HG02938 (cell line): Measurements from ENCODE around the gene DCAF6.
"Not testable (repeated sequence)": the region's sequence is repeated elsewhere in the genome, so short reads cannot be mapped to it uniquely, and the experiment has no call there.

ENCODE experiments used
- ATAC-seq: cut with Tn5 transposase; IDR thresholded peaks from one replicate; pipeline ENCODE4 v1.9.1; 2021; ENCODE audit warnings: mild to moderate bottlenecking, moderate library complexity; ENCODE audit not compliant: unreplicated experiment

Gene DCAF6

DNA sequence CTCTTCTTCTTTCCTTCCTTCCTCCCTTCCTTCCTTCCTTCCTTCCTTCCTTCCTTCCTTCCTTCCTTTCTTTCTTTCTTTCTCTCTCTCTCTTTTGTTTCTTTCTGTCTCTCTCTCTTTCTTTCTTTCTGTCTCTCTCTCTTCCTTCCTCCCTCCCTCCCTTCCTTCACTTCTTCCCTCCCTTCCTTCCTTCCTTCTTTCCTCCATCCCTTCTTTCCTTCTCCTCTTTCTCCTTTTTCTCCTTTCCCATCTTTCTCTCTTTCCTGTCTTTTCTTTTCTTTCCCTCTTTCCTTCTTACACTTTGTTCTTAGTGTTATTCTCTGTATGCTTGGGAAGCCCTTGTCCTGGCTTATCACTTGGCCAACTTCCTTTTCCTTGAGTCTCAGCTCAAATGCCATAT lies 72.8 kb downstream of the DCAF6 start:
- ATAC-seq, result no peak

DNA sequence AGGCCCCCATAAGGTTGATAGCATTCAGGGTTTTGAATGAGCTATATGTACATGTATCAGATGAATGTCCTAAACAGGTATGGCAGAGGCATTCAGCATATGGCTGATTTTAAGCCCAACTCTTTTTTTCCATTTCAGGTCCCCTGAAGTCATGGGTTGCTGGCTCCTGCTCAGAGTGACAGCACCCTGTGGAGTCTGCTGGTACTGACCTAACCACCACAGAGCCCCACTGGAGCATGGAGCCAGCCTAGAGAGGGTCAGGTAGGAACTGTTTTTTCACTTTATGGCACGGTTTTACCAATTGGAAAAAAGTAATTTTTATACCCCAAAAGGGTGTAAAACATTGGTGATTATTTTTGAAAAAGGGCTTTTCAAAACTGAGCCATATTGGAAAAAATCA lies 82.9 kb downstream of the DCAF6 start:
- ATAC-seq, result no peak

DNA sequence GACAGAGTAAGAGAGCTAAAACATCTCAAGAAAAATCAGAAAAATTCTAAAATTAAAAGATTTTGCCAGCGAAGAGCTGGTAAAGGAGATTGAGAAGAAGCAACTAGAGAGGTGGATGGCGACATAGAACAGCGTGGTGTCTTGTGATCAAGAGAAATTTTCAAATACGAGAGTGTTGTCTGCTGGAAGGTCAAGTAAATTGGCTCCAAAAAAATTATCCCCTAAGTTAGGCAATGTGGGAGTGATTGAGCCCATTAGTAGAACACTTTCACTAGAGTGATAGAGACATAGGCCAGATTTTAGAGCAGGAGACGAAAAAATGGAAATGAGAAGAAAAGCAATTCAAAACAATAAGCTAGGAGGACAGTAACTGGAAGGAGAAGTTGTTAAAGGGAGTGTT lies 94.7 kb downstream of the DCAF6 start:
- no peak for ATAC-seq

DNA sequence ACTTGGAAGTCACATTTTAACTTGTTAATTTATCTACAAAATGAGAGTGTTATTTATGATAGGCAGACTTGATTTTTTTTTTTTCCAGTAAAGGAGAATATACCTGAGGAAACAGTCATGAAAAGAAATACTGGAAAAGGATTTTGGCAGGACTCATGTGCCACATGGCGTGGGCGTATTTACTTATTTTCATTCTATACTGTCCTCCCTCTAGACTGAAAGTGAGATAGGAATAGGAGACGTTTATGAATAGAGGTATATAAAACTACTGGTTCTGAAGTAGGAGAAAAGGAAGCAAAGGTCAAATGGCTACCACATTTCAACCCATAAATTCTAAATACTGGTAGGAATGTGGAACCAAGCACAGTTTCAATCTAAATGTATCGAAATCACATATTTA lies 95.1 kb downstream of the DCAF6 start:
- no peak for ATAC-seq

DNA sequence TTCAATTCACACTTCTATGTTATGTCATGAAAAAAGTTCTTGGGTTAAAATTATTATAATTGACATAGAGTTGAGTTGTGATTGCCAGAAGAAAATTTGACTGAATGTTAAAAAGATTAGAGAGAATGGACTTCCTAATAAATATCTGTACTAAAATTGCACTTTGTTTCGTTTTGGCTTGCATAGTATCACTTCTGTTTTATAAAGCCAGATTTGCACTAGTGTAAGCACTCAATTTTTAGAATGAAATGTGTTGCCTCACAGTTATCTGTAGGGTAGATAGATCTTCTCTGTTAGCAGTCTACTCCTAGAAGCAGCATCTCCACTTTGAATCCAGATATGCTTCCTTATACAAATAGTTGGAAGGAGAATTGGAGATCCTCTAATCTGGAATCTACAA lies 95.5 kb downstream of the DCAF6 start:
- no peak for ATAC-seq

DNA sequence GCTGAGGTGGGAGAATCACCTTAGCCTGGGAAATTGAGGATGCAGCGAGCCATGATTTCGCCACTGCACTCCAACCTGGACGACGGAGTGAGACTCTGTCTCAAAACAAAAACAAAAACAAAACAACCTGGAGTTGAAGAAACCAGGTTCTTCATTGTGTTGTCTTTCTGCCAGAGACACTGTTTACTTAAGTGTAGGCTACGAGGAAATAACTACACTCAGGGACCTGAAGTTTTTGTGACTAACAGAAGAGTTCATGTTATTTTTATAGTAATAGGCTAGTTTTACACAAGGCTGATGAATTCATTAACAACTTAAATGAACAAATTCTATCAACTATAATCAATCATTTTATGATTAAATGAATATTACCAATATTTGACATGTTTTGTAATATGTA lies 98.9 kb downstream of the DCAF6 start:
- no peak for ATAC-seq

DNA sequence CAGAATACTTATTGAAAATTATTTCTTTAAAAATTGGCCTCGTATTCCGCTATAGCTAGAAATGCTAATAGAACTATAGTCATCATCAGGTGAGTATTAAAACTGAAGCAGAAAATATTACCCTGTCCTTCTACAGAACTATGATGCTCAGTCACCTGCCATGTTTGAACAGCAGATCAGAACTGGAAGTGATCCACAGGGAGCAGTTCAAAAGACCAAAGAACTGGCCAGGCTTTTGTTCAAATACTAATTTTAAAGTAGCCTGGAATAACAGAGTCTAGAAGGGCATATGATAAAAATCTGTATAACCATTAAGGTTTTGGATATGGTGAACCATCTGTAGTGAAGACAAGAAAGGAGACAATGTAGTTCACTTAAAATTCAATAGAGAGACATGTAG lies 105.9 kb downstream of the DCAF6 start:
- no peak for ATAC-seq

DNA sequence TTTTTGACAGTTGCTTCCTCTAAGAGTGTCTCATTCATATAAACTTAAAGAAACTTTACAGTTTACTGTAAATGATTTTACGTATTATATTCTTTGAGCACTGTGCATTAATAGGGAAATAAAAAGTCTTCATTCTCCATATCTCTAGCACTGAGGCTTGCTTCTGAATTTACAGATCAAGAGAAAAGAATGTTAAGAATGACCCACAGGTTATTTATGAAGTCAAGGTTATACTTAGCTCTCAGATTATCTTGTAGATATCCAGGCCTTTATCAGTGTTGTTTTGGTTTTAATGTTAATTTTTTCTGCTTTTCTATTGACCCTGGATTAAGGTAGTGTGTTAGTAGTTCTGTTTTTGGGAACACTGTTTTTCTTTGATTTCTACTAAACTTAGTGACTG lies 108.8 kb downstream of the DCAF6 start:
- ATAC-seq, result no peak

DNA sequence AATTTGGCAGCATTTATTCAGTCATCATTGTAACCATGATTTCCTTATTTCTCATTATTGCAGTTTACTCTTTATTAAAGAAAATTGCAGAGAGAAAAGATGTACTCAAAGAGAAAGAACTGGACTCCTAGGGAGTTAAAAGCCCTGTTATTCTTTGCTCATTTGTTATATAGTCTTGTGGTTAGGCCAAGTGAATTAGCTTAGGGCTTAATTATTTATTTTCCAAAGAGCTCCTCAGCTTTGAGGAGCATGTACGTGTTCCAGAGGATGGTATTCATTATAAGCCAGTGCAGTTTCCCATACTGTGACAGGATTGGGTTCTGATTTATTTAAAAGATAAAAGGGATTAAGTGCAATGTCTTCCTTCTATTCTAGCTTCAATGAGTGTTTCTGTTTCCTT lies 113.8 kb downstream of the DCAF6 start:
- no peak for ATAC-seq

DNA sequence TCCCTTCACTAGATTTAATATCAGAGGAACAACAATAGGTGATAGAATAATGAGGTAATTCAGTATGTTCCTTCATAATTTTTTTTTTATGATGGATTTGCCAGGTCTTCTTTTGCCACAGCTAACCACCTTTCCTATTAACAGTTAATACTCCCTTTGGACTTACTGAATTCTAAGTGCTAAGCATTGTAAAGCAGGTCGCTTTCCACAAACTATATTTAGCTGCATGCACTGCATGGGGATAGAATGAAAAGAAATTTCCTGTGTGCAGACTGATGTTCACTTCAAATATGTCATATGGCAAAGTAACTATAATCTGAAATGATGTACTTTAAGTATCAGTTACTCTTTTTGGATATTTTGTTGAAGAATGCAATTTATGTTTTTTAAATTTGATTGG lies 114.4 kb downstream of the DCAF6 start:
- ATAC-seq, result no peak

DNA sequence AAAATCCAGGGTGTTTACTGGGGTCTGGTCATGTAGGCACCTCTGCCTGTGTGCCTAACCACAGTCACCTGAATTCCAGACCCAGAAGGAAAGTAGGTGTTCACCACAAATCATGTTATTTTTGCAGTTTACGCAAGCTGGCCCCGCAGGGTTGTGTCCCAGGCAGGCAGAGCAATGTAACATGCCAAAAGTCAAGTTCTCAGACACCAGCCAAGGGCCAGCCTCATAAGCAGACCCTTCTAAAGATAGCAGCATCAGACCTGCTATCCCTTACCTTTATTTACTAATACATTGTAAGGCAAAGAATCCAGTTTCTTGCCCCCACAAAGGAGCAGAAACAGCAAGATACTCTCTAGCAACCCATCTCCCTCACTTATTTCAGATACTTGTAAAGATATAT lies 117.2 kb downstream of the DCAF6 start:
- ATAC-seq, result no peak

DNA sequence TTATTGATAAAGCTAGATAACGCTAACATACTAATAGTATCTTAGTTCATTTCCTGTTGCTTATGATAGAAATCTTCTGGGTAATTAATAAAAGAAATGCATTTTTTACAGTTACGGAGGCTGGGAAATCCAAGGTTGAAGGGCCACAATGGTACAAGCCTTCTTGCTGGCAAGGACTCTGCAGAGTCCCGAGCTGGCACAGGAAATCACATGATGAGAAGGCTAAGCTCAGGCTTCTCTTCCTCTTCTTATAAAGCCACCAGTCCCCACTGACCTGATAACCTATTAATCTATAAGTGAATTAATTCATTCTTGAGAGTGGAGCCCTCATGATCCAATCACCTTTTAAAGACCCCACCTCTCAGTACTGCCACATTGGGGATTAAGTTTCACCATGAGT lies 117.6 kb downstream of the DCAF6 start:
- no peak for ATAC-seq

DNA sequence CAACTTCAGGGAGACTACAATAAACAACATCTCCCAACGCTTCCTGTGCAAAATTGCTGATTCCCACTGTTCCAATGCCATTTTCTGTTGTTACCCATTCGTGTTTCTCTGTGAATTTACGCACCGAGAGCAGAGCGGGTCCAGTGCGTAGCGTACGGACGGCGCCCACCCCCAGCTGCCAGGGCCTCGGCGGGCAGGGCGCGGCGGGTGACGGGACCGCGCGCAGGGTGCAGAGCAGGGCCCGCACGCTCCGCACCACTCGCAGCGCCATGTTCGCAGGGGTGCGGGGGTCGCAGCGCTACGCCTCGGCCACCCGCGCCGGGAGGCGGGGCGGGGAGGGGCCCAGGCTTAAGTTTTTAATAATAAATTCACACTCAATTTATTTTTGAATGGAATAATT lies 119.7 kb downstream of the DCAF6 start:
- ATAC-seq, result not testable (repeated sequence)

DNA sequence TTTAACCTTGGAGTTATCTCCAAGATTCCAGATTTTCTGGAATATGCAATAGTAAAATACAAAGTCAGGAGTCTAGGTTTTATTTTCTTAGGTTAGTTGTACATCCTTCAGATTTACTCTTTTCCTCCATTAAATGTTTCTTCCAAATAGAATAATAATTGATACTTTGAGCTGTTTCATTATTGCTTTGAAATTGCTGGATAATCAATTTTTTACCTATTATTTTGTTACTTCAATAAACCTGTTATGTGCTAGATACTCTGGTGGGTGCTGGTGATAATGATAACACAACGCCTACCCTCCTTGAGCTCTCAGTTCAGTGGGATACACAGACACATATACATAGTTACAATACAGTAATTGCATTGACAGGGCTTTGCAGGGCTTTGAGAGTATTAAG lies 120.9 kb downstream of the DCAF6 start:
- no peak for ATAC-seq

DNA sequence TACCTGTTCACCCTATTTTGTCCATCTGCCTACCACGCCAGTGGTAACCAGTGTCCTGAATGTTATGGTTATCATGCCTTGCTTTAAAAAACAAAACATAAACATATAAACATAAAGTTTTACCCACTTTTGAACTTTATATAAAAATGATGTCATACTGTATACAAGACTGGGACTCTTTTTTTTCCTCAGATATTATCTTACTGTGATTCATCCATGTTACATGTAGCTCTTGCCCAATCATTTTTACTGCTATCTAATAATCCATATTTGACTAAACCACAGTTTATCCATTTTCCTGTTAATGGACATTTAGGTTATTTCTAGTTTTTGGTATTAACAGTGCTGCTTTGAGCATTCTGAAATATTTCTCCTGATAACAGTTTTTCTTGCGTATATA lies 121.4 kb downstream of the DCAF6 start:
- ATAC-seq, result no peak

DNA sequence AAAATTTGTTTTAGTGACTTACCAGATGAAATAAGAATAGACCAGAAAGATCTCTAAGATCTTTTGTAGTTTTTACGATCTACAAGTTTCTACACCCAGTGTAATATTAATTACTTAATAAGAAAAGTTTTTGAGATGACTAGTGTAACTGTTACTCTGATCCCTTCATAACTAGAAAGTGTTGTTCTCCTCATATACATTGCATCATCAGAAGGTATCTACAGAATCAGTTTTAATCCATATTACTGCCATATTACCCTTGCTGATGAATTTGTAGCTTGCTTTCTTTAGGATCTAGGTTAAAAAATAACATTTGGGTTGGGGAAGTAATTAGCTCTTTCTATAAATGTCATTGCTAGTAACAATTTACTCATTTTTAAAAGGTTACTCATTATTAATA lies 127.7 kb downstream of the DCAF6 start:
- ATAC-seq, result no peak

DNA sequence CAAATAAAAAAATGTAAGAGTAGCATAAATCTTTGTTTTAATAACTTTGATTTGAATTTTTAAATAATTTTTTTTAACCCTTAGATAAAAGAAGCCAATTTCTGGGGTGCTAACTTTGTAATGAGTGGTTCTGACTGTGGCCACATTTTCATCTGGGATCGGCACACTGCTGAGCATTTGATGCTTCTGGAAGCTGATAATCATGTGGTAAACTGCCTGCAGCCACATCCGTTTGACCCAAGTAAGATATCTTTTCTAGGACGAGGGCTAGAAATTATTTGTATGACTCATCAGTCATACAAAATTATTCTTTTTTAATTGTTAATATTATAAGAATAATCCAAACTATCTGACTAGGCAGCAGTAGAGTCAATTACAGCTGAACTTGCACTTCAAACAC lies 129.0 kb downstream of the DCAF6 start:
- no peak for ATAC-seq

DNA sequence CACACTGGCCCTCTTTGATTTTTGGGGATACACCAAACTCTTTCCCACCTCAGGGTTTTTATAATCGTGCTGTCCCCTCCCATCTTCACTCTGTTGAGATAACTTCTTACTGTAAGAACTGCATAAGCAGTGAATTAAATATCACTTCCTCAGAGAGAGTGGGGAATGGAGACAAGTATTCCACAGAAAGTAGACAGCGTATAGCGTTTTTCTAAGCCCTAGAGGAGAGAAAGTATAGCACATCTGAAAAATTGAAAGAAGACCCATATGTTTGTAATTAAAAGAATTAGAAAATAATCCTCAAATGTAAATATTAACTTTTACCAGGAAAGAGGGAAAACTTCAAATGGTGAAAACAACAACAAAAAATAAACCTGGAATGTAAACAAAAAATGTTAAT lies 132.9 kb downstream of the DCAF6 start:
- no peak for ATAC-seq

DNA sequence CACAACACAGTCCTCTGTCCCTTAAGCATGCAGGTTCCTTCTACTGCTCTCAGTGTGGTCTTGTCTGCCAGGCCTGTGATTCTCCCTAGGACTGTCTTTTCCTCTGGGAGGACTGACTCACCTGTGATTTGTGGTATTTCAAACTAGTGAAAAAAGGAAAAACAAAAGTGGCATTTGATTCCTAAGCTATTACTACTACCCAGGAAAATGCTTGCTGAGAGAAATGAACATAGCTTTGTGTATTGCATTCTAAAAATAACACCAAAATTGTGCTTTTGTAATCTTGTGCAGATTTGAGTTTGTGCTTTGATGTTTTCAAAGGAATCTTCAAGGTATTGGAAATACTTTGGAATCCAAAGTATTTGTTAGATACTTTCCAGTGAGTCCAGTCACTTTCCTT lies 143.3 kb downstream of the DCAF6 start:
- ATAC-seq, result no peak

DNA sequence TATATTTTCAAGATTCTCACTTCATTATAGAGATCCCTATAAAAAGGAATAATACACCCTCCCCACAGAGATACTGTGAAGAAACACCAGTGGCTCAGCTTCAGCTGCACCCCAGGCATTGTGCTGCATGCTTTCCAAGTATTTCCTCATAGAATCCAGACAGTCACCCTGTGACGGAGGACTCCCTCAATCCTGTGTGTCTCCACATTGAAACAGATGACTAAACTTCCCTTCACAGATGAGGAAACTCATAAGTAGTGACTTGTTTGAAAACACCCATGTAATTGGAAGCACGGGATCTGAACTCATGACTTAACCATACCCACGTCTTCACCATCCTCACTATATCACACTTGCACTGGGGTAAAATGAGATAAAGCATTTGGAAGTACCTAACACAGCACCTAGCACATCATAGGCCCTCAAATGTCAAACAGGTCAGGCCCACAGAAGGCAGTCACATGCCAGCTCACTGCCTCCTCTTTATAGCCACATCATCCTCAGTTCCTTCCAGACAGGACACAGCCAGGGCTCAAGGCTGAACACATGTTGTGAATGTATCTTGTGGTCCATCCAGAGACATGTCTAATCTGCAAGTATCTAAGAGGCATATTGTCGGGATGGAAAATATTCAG lies 145.0 kb downstream of the DCAF6 start:
- no peak for ATAC-seq

DNA sequence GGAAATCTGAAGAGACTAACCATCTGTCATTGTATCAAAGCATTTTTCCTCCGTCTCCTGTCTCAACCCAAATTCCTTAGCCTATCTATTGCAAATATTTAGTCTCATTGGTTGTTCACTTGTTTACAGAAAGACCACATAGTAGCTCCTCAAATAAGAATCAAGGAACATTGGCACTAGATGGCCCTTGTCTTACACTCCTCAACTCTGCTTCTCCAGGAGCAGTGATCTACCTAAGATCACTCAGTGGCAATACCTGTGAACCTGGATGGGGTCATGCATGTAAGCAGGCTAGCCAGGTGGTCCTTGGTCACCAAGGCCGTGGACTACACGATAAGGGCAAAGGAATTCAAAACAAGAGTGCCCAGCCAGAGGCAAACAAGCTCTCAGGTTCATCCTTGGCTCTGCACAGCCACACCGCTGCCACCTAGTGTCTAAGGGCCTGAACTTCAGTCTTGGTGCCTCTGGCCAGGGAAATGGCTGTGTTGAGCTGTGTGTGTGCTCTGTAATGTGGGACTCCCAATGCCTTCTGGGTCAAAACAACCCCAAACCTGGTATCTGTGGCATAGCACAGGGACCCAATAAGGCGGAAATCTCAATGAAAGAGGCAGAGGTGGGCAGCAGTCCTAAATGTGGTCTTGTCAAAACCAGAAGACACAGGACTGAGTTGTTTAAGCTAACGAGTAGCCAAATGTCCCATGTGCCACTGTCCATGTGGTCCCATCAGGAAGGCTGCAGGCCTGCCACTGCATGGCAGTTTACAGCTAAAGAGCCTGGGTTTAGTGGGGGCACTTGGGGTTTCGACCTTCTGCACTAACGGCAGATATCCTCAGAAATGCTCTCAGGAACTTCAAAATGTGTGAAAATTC lies 145.8 kb downstream of the DCAF6 start:
- ATAC-seq, result peak; percentile 78

DNA sequence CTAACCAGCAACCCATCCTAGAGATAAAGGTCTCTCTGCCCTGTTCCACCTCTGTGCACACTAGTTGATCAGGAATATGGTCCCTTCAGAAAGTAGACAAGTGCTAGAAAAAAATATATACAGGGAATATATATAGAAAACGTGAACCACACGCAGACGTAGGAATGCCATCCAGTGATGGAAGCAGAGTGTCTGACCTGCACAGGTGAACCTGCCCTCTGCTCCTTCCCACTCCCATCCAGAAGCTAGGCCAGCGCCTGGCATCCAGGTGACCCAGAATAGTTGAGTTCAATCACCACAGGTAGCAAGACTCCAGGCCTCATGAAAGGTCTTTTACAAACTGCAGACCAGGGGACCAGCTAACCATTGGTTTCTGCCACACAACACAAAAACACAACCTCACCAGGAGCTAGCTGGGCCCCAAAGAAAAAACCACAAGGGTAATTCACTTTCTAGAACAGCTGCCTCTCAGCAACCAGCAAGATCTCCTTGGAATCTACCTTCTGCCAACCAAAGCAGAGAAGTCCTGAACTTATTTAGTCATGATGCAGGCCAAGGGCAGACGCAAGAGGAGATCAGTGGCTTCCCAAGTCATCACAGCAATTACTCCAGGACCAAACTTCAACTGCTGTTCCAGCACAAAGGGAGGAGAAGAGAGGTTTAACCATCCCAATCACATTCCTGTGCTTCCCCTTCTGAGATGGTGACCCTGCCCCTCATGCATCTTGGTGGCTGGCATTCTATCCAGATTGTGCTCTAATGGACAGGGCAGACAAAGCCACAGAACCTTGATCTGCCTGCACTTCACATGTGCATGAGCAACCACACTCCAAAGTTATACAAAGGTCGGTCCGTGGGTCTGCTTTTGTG lies 147.2 kb downstream of the DCAF6 start:
- no peak for ATAC-seq
